OCI-LY3 (cell line): ENCODE measurements around the gene B3GNT4.

ENCODE experiments used
- EZH2phosphoT487 ChIP-seq: fragments of 200-600 bp; shearing (Covaris generic); IDR thresholded peaks from 2 replicates; pipeline ENCODE4 v1.6.1; 2018; ENCODE audit warnings: antibody characterized with exemption, mixed run types, low read depth
- TF ChIP-seq, protein P1 (sequence below): fragments of 200-600, 300-600 bp; sonication (generic); IDR thresholded peaks from 2 replicates; pipeline ENCODE4 v1.5.1; 2014; ENCODE audit warnings: antibody characterized with exemption, low read length, low read depth

DNA sequence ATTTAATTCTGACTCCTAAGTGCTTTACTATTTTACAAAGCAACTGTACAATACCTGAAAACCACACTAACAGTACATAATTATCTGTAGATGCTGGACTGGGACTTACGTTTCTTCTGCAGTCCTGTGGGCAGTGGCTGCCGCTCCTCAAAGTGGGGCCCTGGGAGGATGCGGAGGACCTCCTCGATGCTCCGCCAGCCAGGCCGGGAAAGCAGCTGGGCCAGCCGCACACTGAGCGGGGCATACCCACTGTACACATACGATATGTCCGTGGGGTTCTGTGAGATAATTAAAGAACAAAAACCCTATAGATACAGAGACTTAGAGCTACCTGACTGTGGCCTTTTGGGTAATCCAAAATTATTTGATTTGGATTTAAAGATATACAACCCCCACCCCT, 29.2 kb downstream of the B3GNT4 start:
- TF ChIP-seq, protein P1, sequence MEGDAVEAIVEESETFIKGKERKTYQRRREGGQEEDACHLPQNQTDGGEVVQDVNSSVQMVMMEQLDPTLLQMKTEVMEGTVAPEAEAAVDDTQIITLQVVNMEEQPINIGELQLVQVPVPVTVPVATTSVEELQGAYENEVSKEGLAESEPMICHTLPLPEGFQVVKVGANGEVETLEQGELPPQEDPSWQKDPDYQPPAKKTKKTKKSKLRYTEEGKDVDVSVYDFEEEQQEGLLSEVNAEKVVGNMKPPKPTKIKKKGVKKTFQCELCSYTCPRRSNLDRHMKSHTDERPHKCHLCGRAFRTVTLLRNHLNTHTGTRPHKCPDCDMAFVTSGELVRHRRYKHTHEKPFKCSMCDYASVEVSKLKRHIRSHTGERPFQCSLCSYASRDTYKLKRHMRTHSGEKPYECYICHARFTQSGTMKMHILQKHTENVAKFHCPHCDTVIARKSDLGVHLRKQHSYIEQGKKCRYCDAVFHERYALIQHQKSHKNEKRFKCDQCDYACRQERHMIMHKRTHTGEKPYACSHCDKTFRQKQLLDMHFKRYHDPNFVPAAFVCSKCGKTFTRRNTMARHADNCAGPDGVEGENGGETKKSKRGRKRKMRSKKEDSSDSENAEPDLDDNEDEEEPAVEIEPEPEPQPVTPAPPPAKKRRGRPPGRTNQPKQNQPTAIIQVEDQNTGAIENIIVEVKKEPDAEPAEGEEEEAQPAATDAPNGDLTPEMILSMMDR = no peak
- no peak for TF ChIP-seq EZH2phosphoT487
